SIG-M5 (cell line): ENCODE measurements around the gene METTL18.
"Not testable (repeated sequence)": the region's sequence is repeated elsewhere in the genome, so short reads cannot be mapped to it uniquely, and the experiment has no call there.

Experiments
- DNase-seq: peaks from one replicate; lab custom pipeline; 2025; lab: John Stamatoyannopoulos, UW

Gene METTL18

GRCh38 chr1:169794530-169795416 is at the start of gene METTL18:
Gene METTL18 (minus strand): TSS chr1:169794907. CDS start chr1:169793695, 1,212 bp downstream.
- peak; percentile 67 for DNase-seq

GRCh38 chr1:169838942-169839341 is 44.2 kb upstream of the METTL18 start:
- no peak for DNase-seq

- no peak for DNase-seq
Measured at GRCh38 chr1:169836198-169836597, 41.5 kb upstream of the METTL18 start.

GRCh38 chr1:169835647-169836046 is 40.9 kb upstream of the METTL18 start:
- DNase-seq: no peak

- DNase-seq: no peak
Measured at GRCh38 chr1:169834869-169835268, 40.2 kb upstream of the METTL18 start.

- DNase-seq: no peak
Measured at GRCh38 chr1:169833179-169833901, 38.6 kb upstream of the METTL18 start.

- DNase-seq: no peak
Measured at GRCh38 chr1:169829671-169830070, 35.0 kb upstream of the METTL18 start.

- DNase-seq: no peak
Measured at GRCh38 chr1:169824153-169824552, 29.4 kb upstream of the METTL18 start.

- no peak for DNase-seq
Measured at GRCh38 chr1:169821500-169821899, 26.8 kb upstream of the METTL18 start.

- DNase-seq: no peak
Measured at GRCh38 chr1:169816617-169817016, 21.9 kb upstream of the METTL18 start.

GRCh38 chr1:169814265-169814664 is 19.6 kb upstream of the METTL18 start:
- DNase-seq: no peak

GRCh38 chr1:169812131-169812530 is 17.4 kb upstream of the METTL18 start:
- no peak for DNase-seq

- not testable (repeated sequence) for DNase-seq
Measured at GRCh38 chr1:169811418-169812035, 16.8 kb upstream of the METTL18 start.

GRCh38 chr1:169809370-169810095 is 14.8 kb upstream of the METTL18 start:
- no peak for DNase-seq

- no peak for DNase-seq
Measured at GRCh38 chr1:169804941-169805340, 10.2 kb upstream of the METTL18 start.

GRCh38 chr1:169802888-169803287 is 8.2 kb upstream of the METTL18 start:
- no peak for DNase-seq

GRCh38 chr1:169797281-169797680 is 2.6 kb upstream of the METTL18 start:
- DNase-seq: no peak

- no peak for DNase-seq
Measured at GRCh38 chr1:169796274-169796810, 1.6 kb upstream of the METTL18 start.

- no peak for DNase-seq
Measured at GRCh38 chr1:169795687-169796086, 980 bp upstream of the METTL18 start.

- no peak for DNase-seq
Measured at GRCh38 chr1:169793730-169794129, 977 bp downstream of the METTL18 start.

- no peak for DNase-seq
Measured at GRCh38 chr1:169788402-169788801, 6.3 kb downstream of the METTL18 start.

GRCh38 chr1:169786974-169787373 is 7.7 kb downstream of the METTL18 start:
- no peak for DNase-seq
